Measurements from ENCODE around the gene ATXN7L3.

Gene ATXN7L3

DNA sequence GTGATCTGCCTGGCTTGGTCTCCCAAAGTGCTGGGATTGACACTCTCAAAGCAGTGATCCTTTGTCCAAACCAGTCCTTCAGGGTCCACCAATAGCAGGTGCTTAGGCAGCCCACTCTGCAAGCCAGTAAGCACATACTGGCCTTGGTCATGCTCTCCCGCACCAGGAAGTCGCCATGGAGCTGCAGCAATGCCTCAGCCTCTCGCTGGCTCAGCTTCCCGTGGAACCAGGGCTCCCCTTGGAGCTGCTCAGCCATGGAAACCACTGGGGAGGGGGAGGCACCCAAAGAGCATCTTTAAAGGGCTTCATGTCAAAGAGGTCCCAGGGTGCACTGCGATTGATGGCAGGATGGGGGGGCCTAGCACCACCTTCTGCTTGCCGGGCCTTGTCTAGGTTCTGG lies 29.4 kb upstream of the ATXN7L3 start:
- H3K27ac ChIP-seq (ENCODE audit: low read depth, low read length) = no peak overlapping the region
- H3K9ac ChIP-seq (ENCODE audit: low read length) = no peak overlapping the region
- H3K36me3 ChIP-seq (ENCODE audit: control insufficient read depth, insufficient read depth, low read length) = no peaks in the 10 kb centered on the region
- no peak overlapping the region for H3K4me3 ChIP-seq (ENCODE audit: low read depth, low read length)
- no peaks in the 10 kb centered on the region for H3K27me3 ChIP-seq (ENCODE audit: control insufficient read depth, insufficient read depth, low read length)
- peaks cover 3% of the 10 kb centered on the region; the same call in 1 of the 2 replicates for H3K4me1 ChIP-seq (ENCODE audit: control insufficient read depth, insufficient read depth, low read length)
- H3K9me3 ChIP-seq (ENCODE audit: control insufficient read depth, insufficient read depth, low read depth, low read length) = no peaks in the 10 kb centered on the region

DNA sequence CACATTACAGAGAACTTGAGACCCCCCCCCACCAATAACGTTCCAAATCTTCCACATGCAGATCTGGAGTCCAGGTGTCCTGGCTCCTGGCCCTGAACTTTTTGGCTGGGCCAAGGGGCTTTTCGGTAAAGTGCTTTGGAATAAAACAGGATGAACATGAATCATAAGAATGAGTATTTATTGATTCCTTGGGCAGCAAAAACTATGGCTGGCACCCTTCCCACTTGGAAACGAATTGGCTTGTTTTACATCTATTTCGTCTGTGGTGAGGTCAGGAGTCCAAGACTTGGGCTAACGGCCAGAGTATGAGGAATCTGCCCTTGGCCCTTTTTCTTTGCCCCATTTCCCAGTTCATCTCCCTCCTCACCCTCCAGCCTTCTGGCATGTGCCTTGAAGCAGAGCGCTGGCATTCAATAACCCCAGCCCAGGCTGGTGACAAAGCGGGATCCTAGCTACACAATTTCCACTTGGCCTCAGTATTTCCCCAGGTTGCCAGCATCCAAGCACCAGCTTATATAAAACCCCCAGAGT lies 23.9 kb upstream of the ATXN7L3 start:
- H3K36me3 ChIP-seq (ENCODE audit: control insufficient read depth, insufficient read depth, low read length) = no peaks in the 10 kb centered on the region
- H3K27ac ChIP-seq (ENCODE audit: low read depth, low read length) = no peak overlapping the region
- no peak overlapping the region for H3K4me3 ChIP-seq (ENCODE audit: low read depth, low read length)
- H3K9me3 ChIP-seq (ENCODE audit: control insufficient read depth, insufficient read depth, low read depth, low read length) = no peaks in the 10 kb centered on the region
- no peaks in the 10 kb centered on the region for H3K27me3 ChIP-seq (ENCODE audit: control insufficient read depth, insufficient read depth, low read length)
- no peak overlapping the region for H3K9ac ChIP-seq (ENCODE audit: low read length)
- peaks cover 8% of the 10 kb centered on the region for H3K4me1 ChIP-seq (ENCODE audit: control insufficient read depth, insufficient read depth, low read length)

DNA sequence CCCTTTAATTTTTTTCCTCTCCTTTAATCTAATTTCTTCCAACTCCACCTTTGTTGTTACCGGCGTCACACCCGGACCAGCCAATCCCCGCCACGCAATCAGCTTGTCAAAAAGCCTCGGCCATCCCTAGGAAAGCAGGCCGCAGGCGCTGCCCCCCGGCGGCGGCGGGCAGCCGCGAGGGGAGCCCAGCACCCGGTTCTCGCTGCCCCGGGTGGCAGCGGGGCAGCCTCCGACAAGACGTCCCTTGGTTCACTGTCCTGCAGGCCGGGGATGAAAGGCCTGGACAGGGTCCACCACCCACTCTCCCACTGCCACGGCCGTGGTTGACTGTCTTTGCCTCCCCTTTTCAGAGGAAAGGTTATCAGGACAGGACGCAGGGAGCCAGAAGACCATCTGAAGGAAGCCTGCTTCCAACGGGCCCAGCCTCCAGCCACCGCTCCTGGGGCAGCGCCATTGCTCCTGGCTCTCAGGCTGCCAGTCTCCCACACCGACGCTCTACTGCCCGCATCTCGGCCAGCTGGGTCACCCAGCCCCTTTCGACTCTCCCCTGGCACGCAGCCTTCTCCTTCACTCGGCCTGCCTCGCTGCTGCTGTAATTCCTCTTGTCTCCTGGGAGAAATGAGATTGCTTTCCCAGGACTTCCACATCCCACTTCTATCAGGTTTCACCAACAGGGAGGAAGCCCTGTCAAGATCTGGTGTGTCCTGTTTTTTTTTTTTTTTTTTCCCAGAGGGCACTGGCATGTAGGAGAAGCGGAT lies 22.6 kb upstream of the ATXN7L3 start:
- H3K9me3 ChIP-seq (ENCODE audit: control insufficient read depth, insufficient read depth, low read depth, low read length) = no peaks in the 10 kb centered on the region
- H3K4me1 ChIP-seq (ENCODE audit: control insufficient read depth, insufficient read depth, low read length) = peaks cover 16% of the 10 kb centered on the region
- H3K36me3 ChIP-seq (ENCODE audit: control insufficient read depth, insufficient read depth, low read length) = no peaks in the 10 kb centered on the region
- peak overlapping the region; percentile 78 for H3K4me3 ChIP-seq (ENCODE audit: low read depth, low read length)
- H3K27ac ChIP-seq (ENCODE audit: low read depth, low read length) = peak overlapping the region; percentile 68; the same call in 1 of the 2 replicates
- H3K9ac ChIP-seq (ENCODE audit: low read length) = peak overlapping the region; percentile 80
- H3K27me3 ChIP-seq (ENCODE audit: control insufficient read depth, insufficient read depth, low read length) = no peaks in the 10 kb centered on the region

DNA sequence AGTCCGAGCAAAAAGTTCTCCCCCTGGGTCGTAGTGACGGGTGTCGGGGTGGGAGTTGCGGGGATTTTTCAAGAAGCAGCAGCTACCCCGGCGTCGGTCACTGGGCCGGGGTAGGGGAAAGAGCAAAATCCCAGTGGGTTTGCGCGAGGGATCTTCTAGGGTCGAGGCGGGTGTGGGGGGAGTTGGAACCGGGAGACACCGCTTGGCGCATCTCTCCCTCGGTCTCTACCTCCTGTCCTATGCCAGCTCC lies 22.1 kb upstream of the ATXN7L3 start:
- peak overlapping the region; percentile 68; the same call in 1 of the 2 replicates for H3K27ac ChIP-seq (ENCODE audit: low read depth, low read length)
- H3K4me1 ChIP-seq (ENCODE audit: control insufficient read depth, insufficient read depth, low read length) = peaks cover 18% of the 10 kb centered on the region
- peaks cover 5% of the 10 kb centered on the region for H3K36me3 ChIP-seq (ENCODE audit: control insufficient read depth, insufficient read depth, low read length)
- peak overlapping the region; percentile 78 for H3K4me3 ChIP-seq (ENCODE audit: low read depth, low read length)
- no peaks in the 10 kb centered on the region for H3K9me3 ChIP-seq (ENCODE audit: control insufficient read depth, insufficient read depth, low read depth, low read length)
- H3K9ac ChIP-seq (ENCODE audit: low read length) = peak overlapping the region; percentile 80
- H3K27me3 ChIP-seq (ENCODE audit: control insufficient read depth, insufficient read depth, low read length) = no peaks in the 10 kb centered on the region

DNA sequence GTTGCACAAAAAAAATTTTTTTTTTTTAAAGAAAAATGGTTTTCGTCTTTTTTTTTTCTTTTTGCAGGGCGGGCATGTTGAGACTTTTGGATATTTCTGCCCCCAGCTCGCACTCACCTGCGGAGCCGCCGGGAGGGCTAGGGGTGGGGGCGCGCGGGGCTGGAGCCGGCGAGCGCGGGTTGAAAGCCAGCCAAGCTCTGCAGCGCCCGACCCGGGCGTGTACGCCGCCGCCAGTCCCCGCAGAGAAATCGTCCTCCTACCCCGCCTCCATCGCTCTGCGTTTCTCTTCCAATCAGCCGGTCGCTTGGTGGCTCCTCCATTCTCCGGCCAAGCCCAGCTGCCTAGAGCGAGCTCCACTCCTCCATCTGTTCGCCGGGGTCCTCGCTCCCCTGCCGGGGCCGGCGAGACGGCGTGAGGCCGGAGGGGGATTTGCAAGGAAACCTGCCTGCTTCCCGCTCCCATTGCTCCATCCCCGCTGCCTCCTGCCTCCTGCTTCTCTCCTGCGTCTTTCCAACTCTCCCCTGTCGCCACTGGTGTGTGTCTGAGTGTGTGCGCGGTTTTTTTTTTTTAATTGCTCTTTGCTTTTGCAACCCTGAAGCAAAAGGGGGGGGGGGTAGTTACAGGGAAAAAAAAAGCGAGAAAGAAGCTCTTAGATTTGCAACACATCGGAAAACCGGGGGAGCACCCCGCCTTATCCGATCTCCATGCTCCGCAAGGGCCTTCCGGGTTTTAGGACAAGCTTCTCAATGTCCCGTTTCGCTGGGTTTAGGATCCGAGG lies 21.6 kb upstream of the ATXN7L3 start:
- peaks cover 10% of the 10 kb centered on the region for H3K36me3 ChIP-seq (ENCODE audit: control insufficient read depth, insufficient read depth, low read length)
- peaks cover 18% of the 10 kb centered on the region for H3K4me1 ChIP-seq (ENCODE audit: control insufficient read depth, insufficient read depth, low read length)
- H3K27ac ChIP-seq (ENCODE audit: low read depth, low read length) = peak overlapping the region; percentile 68; the same call in 1 of the 2 replicates

DNA sequence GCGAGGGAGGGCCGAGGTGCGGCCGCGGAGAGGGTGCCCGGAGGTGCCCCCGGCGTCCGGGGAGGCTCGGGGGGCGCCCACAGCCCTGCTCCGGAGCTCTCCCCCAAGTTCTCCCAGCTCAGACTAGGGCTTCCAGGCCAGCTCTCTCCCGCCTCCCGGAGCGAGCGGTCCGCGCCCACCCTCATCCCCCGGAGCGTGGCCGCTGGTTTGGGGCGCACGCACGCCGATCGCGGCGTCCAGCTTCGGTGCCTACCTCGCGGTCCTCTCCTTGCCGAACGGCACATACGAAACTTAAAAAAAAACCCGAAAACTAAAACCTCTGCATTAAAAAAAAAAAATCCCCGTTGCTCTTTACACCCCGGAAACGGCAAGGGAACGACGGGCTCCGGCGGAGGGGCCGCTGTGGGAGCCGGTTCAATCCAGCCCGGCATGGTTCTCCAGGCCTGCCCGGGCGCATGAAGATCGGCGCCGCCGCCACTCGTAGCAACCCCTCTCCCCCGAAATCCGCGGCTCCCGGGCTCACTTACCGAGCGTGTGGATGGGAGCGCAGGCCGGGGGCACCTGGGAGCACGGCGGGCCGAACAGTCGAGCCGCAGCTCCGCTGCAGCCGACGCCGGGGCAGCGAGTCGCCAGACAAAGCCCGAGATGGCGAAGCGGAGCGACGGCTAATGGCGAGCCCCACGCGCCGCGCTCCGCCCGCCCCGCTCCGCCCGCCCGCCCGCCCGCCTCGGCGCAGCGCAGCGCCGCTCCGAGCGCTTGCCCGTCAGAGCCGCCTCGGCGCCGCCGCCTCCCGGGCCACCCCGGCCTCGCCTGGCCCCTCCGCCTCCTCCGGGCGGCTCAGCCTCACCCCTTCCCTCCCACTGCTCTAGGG lies 20.8 kb upstream of the ATXN7L3 start:
- peaks cover 18% of the 10 kb centered on the region for H3K4me1 ChIP-seq (ENCODE audit: control insufficient read depth, insufficient read depth, low read length)
- H3K27ac ChIP-seq (ENCODE audit: low read depth, low read length) = peak overlapping the region; percentile 98
- no peaks in the 10 kb centered on the region for H3K9me3 ChIP-seq (ENCODE audit: control insufficient read depth, insufficient read depth, low read depth, low read length)
- peak overlapping the region; percentile 78 for H3K4me3 ChIP-seq (ENCODE audit: low read depth, low read length)
- peaks cover 18% of the 10 kb centered on the region for H3K36me3 ChIP-seq (ENCODE audit: control insufficient read depth, insufficient read depth, low read length)
- H3K27me3 ChIP-seq (ENCODE audit: control insufficient read depth, insufficient read depth, low read length) = no peaks in the 10 kb centered on the region
- H3K9ac ChIP-seq (ENCODE audit: low read length) = peak overlapping the region; percentile 98

More for the DNA sequence above, 21.6 kb upstream of the ATXN7L3 start:
- no peaks in the 10 kb centered on the region for H3K27me3 ChIP-seq (ENCODE audit: control insufficient read depth, insufficient read depth, low read length)
- no peaks in the 10 kb centered on the region for H3K9me3 ChIP-seq (ENCODE audit: control insufficient read depth, insufficient read depth, low read depth, low read length)
- H3K9ac ChIP-seq (ENCODE audit: low read length) = peak overlapping the region; percentile 80
- peak overlapping the region; percentile 78 for H3K4me3 ChIP-seq (ENCODE audit: low read depth, low read length)

DNA sequence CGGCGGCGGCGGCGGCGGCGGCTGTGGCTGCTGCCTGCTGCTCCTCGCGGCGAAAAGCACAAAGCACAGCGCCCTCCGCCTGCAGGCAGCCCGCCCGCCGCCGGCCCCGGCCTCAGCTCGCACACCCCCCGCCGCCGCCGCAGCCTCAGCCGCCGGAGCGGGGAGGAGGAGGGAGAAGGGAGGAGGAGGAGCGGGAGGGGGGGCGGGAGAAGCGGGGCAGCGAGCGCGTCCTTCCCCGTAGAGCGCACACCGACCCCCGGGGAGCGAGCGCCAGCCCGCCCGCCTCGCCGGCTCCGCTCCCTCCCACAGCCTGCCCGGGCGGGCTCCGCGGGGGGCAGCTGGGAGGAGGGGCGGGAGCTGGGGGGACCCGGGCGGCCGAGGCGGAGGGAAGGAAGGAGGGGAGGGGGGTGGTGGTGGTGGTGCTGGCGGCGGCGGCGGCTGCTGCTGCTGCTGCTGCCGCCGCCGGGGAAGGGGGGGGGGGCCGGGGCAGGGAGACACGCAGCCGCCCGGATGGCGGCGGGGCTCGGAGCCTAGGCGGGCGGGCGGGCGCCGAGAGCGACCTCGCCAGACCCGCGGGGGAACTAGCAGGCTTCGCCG lies 20.0 kb upstream of the ATXN7L3 start, which contains the start of gene UBTF:
UBTF (minus strand) TSS at position 60 of the 597 bp plus-strand sequence. CDS start 1,446 bp downstream, outside the sequence.
- H3K4me1 ChIP-seq (ENCODE audit: control insufficient read depth, insufficient read depth, low read length) = peaks cover 18% of the 10 kb centered on the region
- H3K27ac ChIP-seq (ENCODE audit: low read depth, low read length) = peak within 1 kb of the TSS; percentile 98
- H3K27me3 ChIP-seq (ENCODE audit: control insufficient read depth, insufficient read depth, low read length) = no peaks in the 10 kb centered on the region

DNA sequence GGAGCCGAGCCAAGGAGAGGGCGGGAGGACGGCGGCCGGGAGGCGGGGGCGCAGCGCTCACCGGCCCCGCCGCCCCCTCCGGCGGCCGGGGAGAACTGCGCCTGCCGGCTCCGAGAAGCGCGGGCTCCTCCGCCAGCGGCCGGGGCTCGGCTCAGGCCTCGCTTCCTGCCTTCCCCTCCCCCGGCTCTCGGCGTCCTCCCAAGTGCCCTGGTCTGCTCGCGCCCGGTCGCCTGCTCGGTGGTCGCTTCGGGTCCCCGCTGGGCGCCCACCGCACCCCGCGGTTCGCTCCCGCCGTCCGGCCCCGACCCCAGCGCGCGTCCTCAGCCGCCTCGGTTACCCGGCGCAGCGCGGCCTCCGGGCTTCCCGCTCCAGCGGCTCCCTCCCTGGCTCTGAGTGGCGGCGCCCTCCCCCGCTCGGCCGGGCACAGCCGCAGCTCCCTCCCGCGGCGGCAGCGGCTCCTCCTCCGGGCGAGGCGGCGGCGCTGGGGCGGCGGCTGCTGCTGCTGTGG lies 19.5 kb upstream of the ATXN7L3 start:
- no peaks in the 10 kb centered on the region for H3K27me3 ChIP-seq (ENCODE audit: control insufficient read depth, insufficient read depth, low read length)
- H3K36me3 ChIP-seq (ENCODE audit: control insufficient read depth, insufficient read depth, low read length) = peaks cover 31% of the 10 kb centered on the region
- H3K4me3 ChIP-seq (ENCODE audit: low read depth, low read length) = peak overlapping the region; percentile 80
- peaks cover 18% of the 10 kb centered on the region for H3K4me1 ChIP-seq (ENCODE audit: control insufficient read depth, insufficient read depth, low read length)
- peak overlapping the region; percentile 94; the same call in 1 of the 2 replicates for H3K27ac ChIP-seq (ENCODE audit: low read depth, low read length)
- H3K9me3 ChIP-seq (ENCODE audit: control insufficient read depth, insufficient read depth, low read depth, low read length) = no peaks in the 10 kb centered on the region
- peak overlapping the region; percentile 98 for H3K9ac ChIP-seq (ENCODE audit: low read length)

More for the DNA sequence above, 20.0 kb upstream of the ATXN7L3 start, which contains the start of gene UBTF:
- H3K9ac ChIP-seq (ENCODE audit: low read length) = peak within 1 kb of the TSS; percentile 98
- H3K4me3 ChIP-seq (ENCODE audit: low read depth, low read length) = peak within 1 kb of the TSS; percentile 80
- no peaks in the 10 kb centered on the region for H3K9me3 ChIP-seq (ENCODE audit: control insufficient read depth, insufficient read depth, low read depth, low read length)
- H3K36me3 ChIP-seq (ENCODE audit: control insufficient read depth, insufficient read depth, low read length) = peaks cover 26% of the 10 kb centered on the region

DNA sequence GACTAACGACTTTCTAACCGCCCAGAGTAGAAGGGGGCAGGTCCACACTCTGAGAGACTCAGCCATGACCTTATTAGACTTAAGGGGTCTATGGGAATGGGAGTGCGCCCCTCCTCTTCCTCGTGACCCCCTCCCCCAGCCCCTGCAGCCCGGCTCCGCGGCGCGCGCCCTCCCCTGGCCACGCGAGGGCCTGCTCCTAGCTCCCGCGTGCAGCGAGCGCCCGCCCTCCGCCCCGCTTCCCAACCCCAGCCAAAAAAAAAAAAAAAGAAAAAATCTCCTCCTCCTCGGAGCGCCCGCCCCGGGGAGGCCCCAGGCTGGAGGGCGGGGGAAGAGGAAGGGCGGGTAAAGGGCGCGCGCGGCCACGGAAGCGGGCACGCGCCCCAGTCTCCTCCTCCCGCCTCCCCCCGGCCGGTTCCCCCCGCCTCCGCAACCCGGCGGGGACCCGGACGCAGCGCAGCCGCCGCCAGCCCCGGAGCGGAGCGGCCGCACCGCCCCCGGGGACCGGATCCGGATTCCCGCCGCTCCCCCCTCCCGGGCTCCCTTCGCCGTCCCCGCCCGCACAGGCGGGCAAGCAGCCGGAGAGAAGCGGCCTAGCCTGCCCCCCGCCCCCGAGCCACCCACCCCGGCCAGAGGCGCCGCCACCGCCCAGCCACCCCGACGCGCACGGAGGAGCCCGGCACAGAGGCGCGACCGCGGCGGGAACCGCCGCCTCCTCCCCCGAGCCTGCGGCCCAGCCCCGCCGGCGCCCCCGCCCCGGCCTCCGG lies 18.8 kb upstream of the ATXN7L3 start:
- Histone ChIP-seq H3K9ac (ENCODE audit: low read length) (peak overlapping the region; percentile 98), H3K27ac (ENCODE audit: low read depth, low read length) (peak overlapping the region; percentile 33; the same call in 1 of the 2 replicates), H3K4me1 (ENCODE audit: control insufficient read depth, insufficient read depth, low read length) (peaks cover 18% of the 10 kb centered on the region), H3K9me3 (ENCODE audit: control insufficient read depth, insufficient read depth, low read depth, low read length) (no peaks in the 10 kb centered on the region), H3K36me3 (ENCODE audit: control insufficient read depth, insufficient read depth, low read length) (peaks cover 38% of the 10 kb centered on the region), H3K27me3 (ENCODE audit: control insufficient read depth, insufficient read depth, low read length) (no peaks in the 10 kb centered on the region), H3K4me3 (ENCODE audit: low read depth, low read length) (peak overlapping the region; percentile 80)

Data from HUES6 (cell line).